ENCODE measurements around the gene KRT20. TPM values are rescaled to one million over a fixed set of nuclear protein-coding genes. Genes with fewer than 3 reads are reported as not detected.

Gene KRT20
- total and polyA plus RNA-seq, 4 donors: 3.9 to 193 TPM; not detected in 2

GRCh38 chr17:40905370-40905769, 20.3 kb upstream of the KRT20 start:
- intact Hi-C loops (cut with DNase I): loop anchor here (5.0 kb wide), 3 partner anchors 98 to 742 kb away; no protein-coding TSS in a partner anchor
- 87% methylated on average over 5 of the region's 5 CpGs for WGBS, 2 donors

GRCh38 chr17:40903129-40903847, 18.2 kb upstream of the KRT20 start:
- Histone ChIP-seq H3K9me3 (ENCODE audit: control insufficient read depth, low read length) (no peaks in the 10 kb centered on the region), H3K27ac (ENCODE audit: low read depth in 1 of 2, low read length in 2 of 2) (no peak overlapping the region), H3K4me1 (ENCODE audit: control insufficient read depth in 1 of 2, insufficient read depth in 2 of 2, low read length in 2 of 2) (no peaks in the 10 kb centered on the region), H3K27me3 (ENCODE audit: control insufficient read depth in 1 of 2, insufficient read depth in 2 of 2, low read length in 1 of 2) (peaks cover 0 to 4% of the 10 kb centered on the region in 2 donors), H3K36me3 (ENCODE audit: control insufficient read depth in 1 of 2, insufficient read depth in 2 of 2, low read length in 1 of 2) (no peaks in the 10 kb centered on the region), H3K4me3 (ENCODE audit: low read length in 2 of 2) (no peak overlapping the region)
- no peak for ATAC-seq (ENCODE audit: low FRiP score)
- intact Hi-C loops (cut with DNase I): no loop called here
- WGBS, 2 donors: 70 to 72% methylated on average over 12 of the region's 12 CpGs
- DNase-seq: no peak

More at GRCh38 chr17:40905370-40905769, 20.3 kb upstream of the KRT20 start:
- DNase-seq (no peak), ATAC-seq (ENCODE audit: low FRiP score) (no peak)
- H3K27ac ChIP-seq (ENCODE audit: low read depth in 1 of 2, low read length in 2 of 2): no peak overlapping the region
- H3K27me3 ChIP-seq (ENCODE audit: control insufficient read depth in 1 of 2, insufficient read depth in 2 of 2, low read length in 1 of 2): peaks cover 0 to 4% of the 10 kb centered on the region in 2 donors
- H3K9me3 ChIP-seq (ENCODE audit: control insufficient read depth, low read length): no peaks in the 10 kb centered on the region
- H3K36me3 ChIP-seq (ENCODE audit: control insufficient read depth in 1 of 2, insufficient read depth in 2 of 2, low read length in 1 of 2): no peaks in the 10 kb centered on the region
- peaks cover 0 to 5% of the 10 kb centered on the region in 2 donors for H3K4me1 ChIP-seq (ENCODE audit: control insufficient read depth in 1 of 2, insufficient read depth in 2 of 2, low read length in 2 of 2)
- no peak overlapping the region for H3K4me3 ChIP-seq (ENCODE audit: low read length in 2 of 2)

GRCh38 chr17:40902498-40902897, 17.5 kb upstream of the KRT20 start:
- intact Hi-C loops (cut with DNase I): no loop called here

GRCh38 chr17:40901981-40902474, 17.0 kb upstream of the KRT20 start:
- Histone ChIP-seq H3K36me3 (ENCODE audit: control insufficient read depth in 1 of 2, insufficient read depth in 2 of 2, low read length in 1 of 2) (no peaks in the 10 kb centered on the region), H3K4me3 (ENCODE audit: low read length in 2 of 2) (no peak overlapping the region), H3K4me1 (ENCODE audit: control insufficient read depth in 1 of 2, insufficient read depth in 2 of 2, low read length in 2 of 2) (no peaks in the 10 kb centered on the region), H3K27me3 (ENCODE audit: control insufficient read depth in 1 of 2, insufficient read depth in 2 of 2, low read length in 1 of 2) (peaks cover 0 to 4% of the 10 kb centered on the region in 2 donors), H3K27ac (ENCODE audit: low read depth in 1 of 2, low read length in 2 of 2) (no peak overlapping the region), H3K9me3 (ENCODE audit: control insufficient read depth, low read length) (no peaks in the 10 kb centered on the region)
- intact Hi-C loops (cut with DNase I): no loop called here
- no peak for ATAC-seq (ENCODE audit: low FRiP score)
- DNase-seq: no peak
- WGBS, 2 donors: 99 to 100% methylated on average over 1 of the region's 1 CpG

More at GRCh38 chr17:40902498-40902897, 17.5 kb upstream of the KRT20 start:
- no peaks in the 10 kb centered on the region for H3K4me1 ChIP-seq (ENCODE audit: control insufficient read depth in 1 of 2, insufficient read depth in 2 of 2, low read length in 2 of 2)
- H3K36me3 ChIP-seq (ENCODE audit: control insufficient read depth in 1 of 2, insufficient read depth in 2 of 2, low read length in 1 of 2): no peaks in the 10 kb centered on the region
- peaks cover 0 to 4% of the 10 kb centered on the region in 2 donors for H3K27me3 ChIP-seq (ENCODE audit: control insufficient read depth in 1 of 2, insufficient read depth in 2 of 2, low read length in 1 of 2)
- DNase-seq (no peak), ATAC-seq (ENCODE audit: low FRiP score) (no peak)
- H3K27ac ChIP-seq (ENCODE audit: low read depth in 1 of 2, low read length in 2 of 2): no peak overlapping the region
- WGBS, 2 donors: 90 to 91% methylated on average over 4 of the region's 4 CpGs
- no peaks in the 10 kb centered on the region for H3K9me3 ChIP-seq (ENCODE audit: control insufficient read depth, low read length)
- H3K4me3 ChIP-seq (ENCODE audit: low read length in 2 of 2): no peak overlapping the region

GRCh38 chr17:40900809-40901356, 15.8 kb upstream of the KRT20 start:
- intact Hi-C loops (cut with DNase I): no loop called here
- Histone ChIP-seq H3K4me1 (ENCODE audit: control insufficient read depth in 1 of 2, insufficient read depth in 2 of 2, low read length in 2 of 2) (no peaks in the 10 kb centered on the region), H3K4me3 (ENCODE audit: low read length in 2 of 2) (no peak overlapping the region), H3K27ac (ENCODE audit: low read depth in 1 of 2, low read length in 2 of 2) (no peak overlapping the region), H3K36me3 (ENCODE audit: control insufficient read depth in 1 of 2, insufficient read depth in 2 of 2, low read length in 1 of 2) (no peaks in the 10 kb centered on the region), H3K9me3 (ENCODE audit: control insufficient read depth, low read length) (no peaks in the 10 kb centered on the region), H3K27me3 (ENCODE audit: control insufficient read depth in 1 of 2, insufficient read depth in 2 of 2, low read length in 1 of 2) (peaks cover 0 to 4% of the 10 kb centered on the region in 2 donors)
- WGBS, 2 donors: 71 to 76% methylated on average over 5 of the region's 5 CpGs
- DNase-seq: no peak
- no peak for ATAC-seq (ENCODE audit: low FRiP score)

GRCh38 chr17:40896916-40897455, 11.9 kb upstream of the KRT20 start:
- 74 to 84% methylated on average over 4 of the region's 4 CpGs for WGBS, 2 donors
- H3K36me3 ChIP-seq (ENCODE audit: control insufficient read depth in 1 of 2, insufficient read depth in 2 of 2, low read length in 1 of 2): no peaks in the 10 kb centered on the region

GRCh38 chr17:40895106-40895730, 10.2 kb upstream of the KRT20 start:
- H3K4me3 ChIP-seq (ENCODE audit: low read length in 2 of 2): no peak overlapping the region
- H3K4me1 ChIP-seq (ENCODE audit: control insufficient read depth in 1 of 2, insufficient read depth in 2 of 2, low read length in 2 of 2): no peaks in the 10 kb centered on the region
- H3K27me3 ChIP-seq (ENCODE audit: control insufficient read depth in 1 of 2, insufficient read depth in 2 of 2, low read length in 1 of 2): no peaks in the 10 kb centered on the region
- ATAC-seq (ENCODE audit: low FRiP score) (no peak), DNase-seq (no peak)
- no peak overlapping the region for H3K27ac ChIP-seq (ENCODE audit: low read depth in 1 of 2, low read length in 2 of 2)
- no peaks in the 10 kb centered on the region for H3K9me3 ChIP-seq (ENCODE audit: control insufficient read depth, low read length)
- WGBS, 2 donors: 55 to 69% methylated on average over 9 of the region's 9 CpGs
- H3K36me3 ChIP-seq (ENCODE audit: control insufficient read depth in 1 of 2, insufficient read depth in 2 of 2, low read length in 1 of 2): no peaks in the 10 kb centered on the region
- intact Hi-C loops (cut with DNase I): no loop called here

More at GRCh38 chr17:40896916-40897455, 11.9 kb upstream of the KRT20 start:
- intact Hi-C loops (cut with DNase I): no loop called here
- ATAC-seq (ENCODE audit: low FRiP score) (no peak), DNase-seq (no peak)
- no peaks in the 10 kb centered on the region for H3K9me3 ChIP-seq (ENCODE audit: control insufficient read depth, low read length)
- no peak overlapping the region for H3K27ac ChIP-seq (ENCODE audit: low read depth in 1 of 2, low read length in 2 of 2)
- H3K27me3 ChIP-seq (ENCODE audit: control insufficient read depth in 1 of 2, insufficient read depth in 2 of 2, low read length in 1 of 2): peaks cover 0 to 2% of the 10 kb centered on the region in 2 donors
- H3K4me3 ChIP-seq (ENCODE audit: low read length in 2 of 2): no peak overlapping the region
- H3K4me1 ChIP-seq (ENCODE audit: control insufficient read depth in 1 of 2, insufficient read depth in 2 of 2, low read length in 2 of 2): no peaks in the 10 kb centered on the region

- Histone ChIP-seq H3K27ac (ENCODE audit: low read depth in 1 of 2, low read length in 2 of 2) (no peak overlapping the region), H3K4me3 (ENCODE audit: low read length in 2 of 2) (no peak overlapping the region), H3K27me3 (ENCODE audit: control insufficient read depth in 1 of 2, insufficient read depth in 2 of 2, low read length in 1 of 2) (no peaks in the 10 kb centered on the region), H3K36me3 (ENCODE audit: control insufficient read depth in 1 of 2, insufficient read depth in 2 of 2, low read length in 1 of 2) (no peaks in the 10 kb centered on the region), H3K4me1 (ENCODE audit: control insufficient read depth in 1 of 2, insufficient read depth in 2 of 2, low read length in 2 of 2) (no peaks in the 10 kb centered on the region), H3K9me3 (ENCODE audit: control insufficient read depth, low read length) (no peaks in the 10 kb centered on the region)
- intact Hi-C loops (cut with DNase I): no loop called here
- WGBS, 2 donors: 76 to 82% methylated on average over 2 of the region's 2 CpGs
- no peak for ATAC-seq (ENCODE audit: low FRiP score)
- DNase-seq: no peak
These were observed 3.2 kb upstream of the KRT20 start for GRCh38 chr17:40888196-40888720.
